GM10847 (cell line): ENCODE data around the gene HNRNPM.

Source experiments
- POLR2A ChIP-seq: IDR thresholded peaks from 2 replicates; pipeline ENCODE4 v1.6.1; 2011; ENCODE audit not compliant: insufficient read length; ENCODE audit errors: extremely low read depth

HNRNPM gene

DNA sequence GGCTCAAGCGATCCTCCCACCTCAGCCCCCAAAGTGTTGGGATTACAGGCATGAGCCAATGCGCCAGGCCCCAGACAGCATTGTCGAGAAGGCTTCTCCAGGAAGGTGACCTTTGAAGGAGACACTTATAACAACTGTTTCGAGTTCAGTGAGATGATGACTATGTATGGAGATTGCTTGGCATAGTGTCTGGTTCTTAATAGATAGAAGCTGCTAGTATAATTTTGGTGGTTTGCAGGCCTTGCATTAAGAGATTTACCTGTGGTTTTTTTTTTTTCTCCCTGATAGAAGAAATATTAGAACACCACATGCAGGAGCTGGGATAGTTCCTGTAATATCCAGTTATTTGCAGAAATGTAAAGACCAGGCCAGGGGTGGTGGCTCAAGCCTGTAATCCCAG, 28.0 kb upstream of the HNRNPM start:
- TF ChIP-seq POLR2A: no peak

DNA sequence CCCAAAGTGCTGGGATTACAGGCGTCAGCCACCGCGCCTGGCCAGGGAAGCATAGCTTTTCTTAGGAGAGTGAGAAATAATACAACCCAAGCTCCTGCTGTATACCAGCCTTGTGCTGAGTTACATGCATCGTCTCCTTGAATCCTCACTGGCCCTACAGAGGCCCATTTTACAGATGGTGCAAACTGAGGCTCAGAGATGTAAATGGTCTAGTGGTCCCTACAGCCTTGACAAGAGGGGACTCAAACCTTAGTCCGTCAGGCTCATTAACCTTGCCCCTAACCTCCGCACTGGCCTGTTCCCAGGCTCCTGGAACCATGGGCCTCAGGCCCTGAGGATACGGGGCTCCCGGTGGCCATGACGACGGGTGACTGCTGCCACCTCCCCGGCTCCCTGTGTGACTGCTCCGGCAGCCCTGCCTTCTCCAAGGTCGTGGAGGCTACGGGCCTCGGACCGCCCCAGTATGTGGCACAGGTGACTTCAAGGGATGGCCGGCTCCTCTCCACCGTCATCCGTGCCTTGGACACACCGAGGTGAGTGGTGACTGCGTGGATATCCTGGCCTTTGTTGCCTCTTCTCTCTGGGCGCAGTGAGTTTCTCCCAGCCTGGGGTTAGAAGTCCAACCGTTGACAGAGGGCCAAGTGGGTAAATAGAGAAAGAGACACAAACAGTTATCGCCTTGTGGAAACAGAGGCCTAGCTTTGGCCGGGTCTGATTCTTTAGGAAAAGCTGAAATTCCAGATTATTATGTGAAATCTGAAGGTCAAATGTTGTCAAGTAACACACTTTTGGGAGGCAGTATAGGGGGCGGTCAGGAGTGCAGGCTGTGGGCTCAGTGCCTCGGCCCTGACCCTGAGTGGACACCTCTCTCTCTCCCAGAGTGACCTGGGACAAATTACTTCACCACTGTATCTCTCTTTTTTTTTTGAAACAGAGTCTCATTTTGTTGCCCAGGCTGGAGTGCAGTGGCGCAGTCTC, 23.0 kb upstream of the HNRNPM start:
- TF ChIP-seq POLR2A: no peak

DNA sequence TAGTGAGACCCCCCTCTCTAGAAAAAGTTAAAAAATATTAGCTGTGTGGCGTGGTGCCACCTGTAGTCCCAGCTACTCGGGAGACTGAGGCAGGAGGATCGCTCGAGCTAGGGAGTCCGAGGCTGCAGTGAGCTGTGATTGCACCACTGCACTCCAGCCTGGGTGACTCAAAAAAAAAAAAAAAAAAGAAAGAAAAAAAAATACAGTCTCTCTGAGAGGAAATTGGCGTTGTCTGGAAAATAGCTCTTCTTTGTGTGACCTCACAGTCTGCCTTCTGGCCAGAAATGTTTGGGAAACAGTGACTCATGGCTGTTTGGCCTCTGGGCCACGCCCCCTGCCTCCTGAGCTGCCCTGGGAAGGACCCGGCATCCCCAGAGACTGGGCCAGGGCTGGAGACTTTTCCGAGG, 21.0 kb upstream of the HNRNPM start:
- TF ChIP-seq POLR2A: no peak

DNA sequence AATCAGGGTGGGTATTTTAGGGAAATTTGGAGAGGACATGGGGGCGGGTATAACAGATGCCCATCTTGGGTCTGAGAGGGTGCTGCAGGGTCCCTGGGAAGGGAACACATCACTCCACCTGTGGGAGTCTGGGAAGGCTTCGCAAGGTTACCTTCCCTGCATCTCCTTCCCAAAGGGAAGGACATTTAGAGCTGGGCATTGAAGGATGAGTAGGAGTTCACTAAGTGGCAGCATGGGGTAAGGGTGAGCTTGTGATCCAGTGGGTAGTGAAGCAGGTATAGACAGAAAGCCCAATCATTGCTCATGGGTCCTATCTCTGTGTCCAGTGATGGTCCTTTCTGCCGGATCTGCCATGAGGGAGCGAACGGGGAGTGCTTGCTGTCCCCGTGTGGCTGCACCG, 18.5 kb upstream of the HNRNPM start:
- TF ChIP-seq POLR2A: no peak

DNA sequence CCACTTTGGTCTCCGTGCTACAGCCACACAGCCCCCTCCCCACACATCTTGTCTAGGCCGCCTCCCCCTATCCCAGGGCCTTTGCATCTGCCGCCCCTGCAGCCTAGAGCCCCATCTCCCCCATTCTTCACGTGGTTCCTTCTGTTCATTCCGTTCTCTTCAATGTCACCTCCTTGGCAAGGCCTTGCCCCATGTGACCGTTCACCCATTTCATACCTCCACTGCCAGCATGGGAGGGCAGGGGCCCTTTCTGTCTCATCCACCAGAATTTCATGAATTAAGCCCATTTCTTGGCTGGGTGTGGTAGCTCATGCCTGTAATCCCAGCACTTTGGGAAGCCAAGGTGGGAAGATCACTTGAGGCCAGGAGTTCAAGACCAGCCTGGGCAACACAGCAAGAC, 15.7 kb upstream of the HNRNPM start:
- TF ChIP-seq POLR2A: no peak

DNA sequence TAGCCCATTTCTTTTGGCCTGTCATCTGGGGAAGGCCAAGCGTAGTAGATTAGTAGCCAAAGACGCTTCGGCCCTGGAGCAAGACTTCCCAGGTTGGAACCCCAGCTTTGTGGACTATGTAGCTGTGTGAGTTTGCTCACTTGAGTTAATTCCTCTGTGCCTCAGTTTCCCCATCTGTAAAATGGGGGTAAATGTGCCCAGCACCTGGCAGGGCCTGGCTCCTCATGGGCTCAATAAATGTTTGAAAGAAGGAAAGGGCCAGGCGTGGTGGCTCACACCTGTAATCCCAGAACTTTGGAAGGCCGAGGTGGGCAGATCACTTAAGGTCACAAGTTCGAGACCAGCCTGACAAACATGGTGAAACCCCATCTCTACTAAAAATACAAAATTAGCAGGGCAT, 14.9 kb upstream of the HNRNPM start:
- TF ChIP-seq POLR2A: no peak

DNA sequence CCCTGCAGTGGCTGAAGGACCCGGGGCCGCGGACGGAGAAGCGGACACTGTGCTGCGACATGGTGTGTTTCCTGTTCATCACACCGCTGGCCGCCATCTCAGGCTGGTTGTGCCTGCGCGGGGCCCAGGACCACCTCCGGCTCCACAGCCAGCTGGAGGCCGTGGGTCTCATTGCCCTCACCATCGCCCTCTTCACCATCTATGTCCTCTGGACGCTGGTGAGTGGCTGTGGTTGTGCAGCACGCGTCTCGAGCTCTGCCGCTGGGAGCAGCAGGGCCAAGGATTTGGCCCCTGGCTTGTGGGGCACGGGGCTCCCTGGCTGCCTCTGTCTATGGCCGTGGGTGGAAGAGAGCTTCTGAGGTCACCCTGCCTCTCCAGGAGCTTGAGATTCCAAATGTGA, 14.1 kb upstream of the HNRNPM start:
- TF ChIP-seq POLR2A: no peak

DNA sequence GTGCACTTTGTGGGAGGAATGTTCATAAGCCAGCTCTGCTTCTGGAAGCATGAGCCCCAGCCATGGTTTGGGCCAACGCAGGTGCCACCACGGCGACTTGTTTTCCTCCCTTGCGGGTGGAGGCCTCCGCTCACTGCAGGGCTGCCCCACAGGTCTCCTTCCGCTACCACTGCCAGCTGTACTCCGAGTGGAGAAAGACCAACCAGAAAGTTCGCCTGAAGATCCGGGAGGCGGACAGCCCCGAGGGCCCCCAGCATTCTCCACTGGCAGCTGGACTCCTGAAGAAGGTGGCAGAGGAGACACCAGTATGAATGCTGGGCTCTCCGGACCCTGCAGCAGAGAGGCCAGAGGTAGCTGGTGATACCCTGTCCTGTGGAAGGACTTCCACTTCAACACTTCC, 6.5 kb upstream of the HNRNPM start:
- no peak for TF ChIP-seq POLR2A

DNA sequence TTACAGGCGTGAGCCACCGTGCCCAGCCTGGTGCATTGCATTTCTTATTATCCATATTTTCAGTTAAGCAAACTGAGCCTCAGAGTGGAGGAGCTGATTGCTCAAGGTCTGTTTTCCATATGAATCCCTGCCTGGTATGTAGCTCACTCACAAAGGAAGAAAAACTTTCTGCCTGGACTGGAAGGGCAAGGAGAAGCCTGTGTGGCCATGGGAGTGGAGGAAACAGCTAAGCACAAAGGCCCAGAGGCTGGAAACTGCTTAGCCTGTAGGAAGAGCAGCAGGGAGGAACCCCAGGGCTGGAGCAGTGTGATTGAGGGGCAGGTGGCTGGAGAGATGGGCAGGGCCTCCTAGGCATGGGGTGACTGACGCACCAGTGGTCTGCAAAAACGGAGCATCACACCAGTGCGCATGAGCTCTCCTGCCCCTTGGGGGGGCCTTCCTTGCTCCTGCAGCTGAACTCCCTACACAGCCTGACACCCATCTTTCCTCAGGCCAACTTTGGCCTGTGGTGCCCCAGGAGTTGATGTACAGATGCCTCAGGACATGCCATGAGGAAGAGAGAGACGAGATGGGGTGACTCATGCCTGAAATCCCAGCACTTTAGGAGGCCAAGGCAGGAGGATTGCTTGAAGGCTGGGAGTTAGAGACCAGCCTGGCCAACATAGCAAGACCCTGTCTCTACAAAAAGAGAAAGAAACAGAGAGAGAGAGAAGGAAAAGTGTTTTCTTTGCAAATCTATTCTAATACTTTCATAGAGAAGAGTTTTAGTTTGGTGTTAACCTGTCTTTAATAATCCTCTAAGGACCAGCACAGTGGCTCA, 2.8 kb upstream of the HNRNPM start:
- no peak for TF ChIP-seq POLR2A

DNA sequence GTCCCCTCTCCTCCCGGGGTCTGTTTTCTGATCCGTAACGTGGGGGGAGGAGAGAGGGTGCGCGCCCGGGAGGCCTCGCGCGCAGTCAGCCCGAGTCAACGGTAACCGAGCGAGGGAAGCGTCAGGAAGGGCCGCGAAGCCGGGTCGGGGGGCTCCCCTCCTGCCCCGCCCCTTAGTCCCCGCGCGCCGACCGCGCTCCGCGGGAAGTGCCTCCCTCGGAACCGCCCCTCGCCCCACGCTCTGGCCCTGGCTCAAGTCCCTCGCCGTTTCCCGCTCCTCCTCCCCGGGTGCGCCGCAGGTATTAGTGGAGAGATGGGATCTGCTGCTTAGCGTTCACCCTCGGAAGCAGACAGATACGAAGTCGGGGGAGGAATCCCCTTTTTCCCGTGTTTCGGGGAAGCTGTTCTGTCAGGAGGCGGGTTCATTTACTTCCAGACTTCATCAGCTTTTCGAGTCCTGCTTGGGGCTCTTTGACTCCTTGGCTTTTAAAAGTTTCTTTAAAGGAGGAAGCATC, 770 bp downstream of the HNRNPM start:
- TF ChIP-seq POLR2A: no peak

DNA sequence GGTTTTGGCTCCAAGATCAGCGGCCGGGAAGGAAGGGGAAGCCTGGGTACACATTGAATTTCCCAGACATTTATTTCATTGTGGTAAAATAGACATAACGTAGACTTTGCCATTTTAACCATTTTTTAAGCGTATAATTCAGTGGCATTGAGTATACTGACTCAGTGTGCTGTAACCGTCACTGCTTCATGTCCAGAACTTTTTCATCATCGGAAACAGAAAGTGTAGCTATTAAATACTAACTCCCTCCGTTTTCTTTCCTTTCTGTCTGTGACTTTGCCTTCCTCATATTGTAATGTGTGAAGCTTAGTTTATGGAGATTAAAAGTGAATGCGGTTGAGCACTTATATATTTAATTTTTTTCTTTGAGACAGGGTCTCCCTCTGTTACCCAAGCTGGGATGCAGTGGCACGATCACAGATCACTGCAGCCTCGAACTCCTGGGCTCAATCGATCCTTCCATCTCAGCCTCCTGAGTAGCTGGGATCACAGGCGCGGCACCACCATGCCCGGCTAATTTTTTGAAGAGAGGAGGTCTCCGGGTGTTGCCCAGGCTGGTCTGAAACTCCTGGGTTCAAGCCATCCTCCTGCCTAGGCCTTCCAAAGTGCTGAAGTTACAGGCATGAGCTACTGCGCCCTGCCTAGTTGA, 1.4 kb downstream of the HNRNPM start:
- no peak for TF ChIP-seq POLR2A

DNA sequence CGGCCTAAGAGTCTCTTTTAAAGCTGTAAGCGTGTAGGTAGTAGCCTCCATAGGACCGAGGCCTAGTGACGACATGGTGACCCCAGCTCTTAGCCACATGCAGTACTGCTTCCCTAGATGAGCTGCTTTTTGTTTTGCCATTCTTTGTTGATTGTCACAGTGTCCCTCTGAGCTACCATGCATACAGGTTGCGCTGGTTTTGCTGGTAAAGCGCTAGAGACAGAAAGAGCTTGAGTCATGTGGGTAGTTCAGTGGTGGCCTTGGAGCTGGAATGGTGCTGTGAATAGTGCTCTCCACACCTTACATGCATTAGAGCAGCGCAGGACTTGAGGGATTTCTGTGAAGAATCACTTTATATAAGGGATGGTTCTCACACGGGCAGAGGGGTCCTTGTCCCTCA, 5.1 kb downstream of the HNRNPM start:
- TF ChIP-seq POLR2A: no peak

DNA sequence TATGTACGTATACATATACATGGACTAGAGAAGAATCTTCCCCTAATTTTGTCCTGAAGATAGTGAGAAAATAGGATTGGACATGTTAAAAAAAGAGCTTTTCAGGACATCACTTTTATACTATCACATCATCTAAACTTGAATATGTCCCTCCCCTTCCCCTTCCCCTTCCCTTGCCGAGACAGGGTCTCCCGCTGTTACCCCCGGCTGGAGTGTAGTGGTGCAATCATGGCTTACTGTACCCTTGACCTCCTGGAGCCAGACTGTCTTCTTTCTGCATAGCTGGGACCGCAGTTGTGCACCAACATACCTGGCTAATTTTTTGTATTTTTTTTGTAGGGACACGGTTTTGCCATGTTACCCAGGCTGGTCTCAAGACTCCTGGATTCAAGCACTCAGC, 6.6 kb downstream of the HNRNPM start:
- TF ChIP-seq POLR2A: no peak

DNA sequence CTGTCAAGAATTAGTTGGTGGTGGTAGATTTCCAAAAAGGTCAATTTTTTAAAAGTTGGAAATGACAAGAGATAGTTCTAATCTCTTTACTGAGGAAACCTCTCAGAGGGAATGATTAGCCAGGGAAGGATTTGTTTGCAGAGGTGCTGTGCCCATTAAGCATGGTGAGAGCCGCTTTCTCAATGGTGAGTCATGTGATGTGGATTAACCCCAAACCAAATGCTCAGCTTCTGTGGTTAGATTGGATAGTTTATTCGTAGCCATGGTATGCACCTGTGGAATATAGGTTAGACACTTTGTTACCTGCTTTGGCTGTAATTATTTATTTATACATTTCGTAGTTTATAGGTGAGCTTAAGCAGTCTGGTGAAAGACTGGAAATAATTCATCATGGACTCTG, 7.1 kb downstream of the HNRNPM start:
- no peak for TF ChIP-seq POLR2A

DNA sequence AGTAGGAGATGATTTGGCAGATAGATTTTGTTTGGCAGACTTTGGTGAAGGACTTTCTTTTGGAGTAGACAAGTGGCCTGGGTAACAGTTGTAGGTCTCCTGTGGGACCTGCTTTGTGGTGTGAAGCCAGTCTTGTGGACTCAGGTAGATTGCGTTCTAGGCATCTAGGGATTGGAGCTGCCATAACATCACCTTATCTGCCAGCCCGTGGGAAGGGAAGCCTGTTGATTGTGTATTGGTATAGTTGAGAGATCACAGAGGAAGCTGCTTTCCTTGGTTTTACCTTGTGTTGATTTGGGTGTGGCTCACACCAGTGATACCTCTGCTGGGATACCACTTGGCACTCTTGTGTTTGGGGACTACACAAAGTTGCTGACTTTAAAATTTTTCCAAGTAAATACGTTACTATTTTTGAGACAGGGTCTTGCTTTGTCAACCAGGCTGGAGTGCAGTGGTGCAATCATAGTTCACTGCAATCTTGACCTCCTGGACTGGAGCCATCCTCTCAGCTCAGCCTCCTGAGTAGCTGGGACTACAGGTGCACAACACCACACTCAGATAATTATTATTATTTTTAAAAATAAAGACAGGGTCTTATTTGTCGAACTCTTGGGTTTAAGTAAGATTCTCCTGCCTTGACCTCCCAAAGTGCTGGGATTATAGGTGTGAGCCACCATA, 7.8 kb downstream of the HNRNPM start:
- TF ChIP-seq POLR2A: no peak

DNA sequence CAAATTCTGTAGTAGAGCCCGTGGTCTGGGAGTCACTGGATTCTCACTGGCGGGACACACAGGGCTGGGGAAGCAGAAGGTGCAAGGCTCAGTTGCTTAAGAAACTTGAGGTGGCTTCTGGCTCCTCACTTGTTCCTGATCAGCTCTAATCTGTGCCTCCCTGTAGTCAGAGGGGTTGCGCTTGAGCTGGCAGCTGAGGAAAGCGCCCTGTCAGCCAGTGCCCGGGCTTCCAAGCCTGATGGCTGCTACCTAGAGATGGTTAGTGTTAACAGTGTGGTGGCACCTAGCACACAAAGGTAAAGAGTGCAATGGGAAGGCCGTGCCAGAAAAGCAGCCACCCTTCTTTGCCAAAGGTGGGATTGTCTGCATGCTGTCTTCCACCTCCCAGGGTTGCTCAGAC, 8.8 kb downstream of the HNRNPM start:
- TF ChIP-seq POLR2A: no peak

DNA sequence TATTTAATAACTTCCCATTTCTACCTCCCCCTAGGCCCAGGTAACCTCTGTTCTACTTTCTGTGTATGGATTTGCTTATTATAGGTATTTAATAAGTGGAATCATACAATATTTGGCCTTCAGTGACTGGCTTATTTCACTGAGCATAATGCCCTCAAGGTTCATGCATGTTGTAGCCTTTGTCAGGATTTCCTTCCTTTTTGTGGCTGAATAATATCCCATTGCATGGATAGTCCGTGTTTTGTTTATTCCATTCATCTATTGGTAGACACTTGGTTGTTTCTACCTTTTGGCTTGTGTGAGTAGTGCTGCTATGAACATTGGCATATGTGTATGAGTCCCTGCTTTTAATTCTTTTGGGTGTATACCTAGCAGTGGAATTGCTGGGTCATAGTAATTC, 9.4 kb downstream of the HNRNPM start:
- TF ChIP-seq POLR2A: no peak
